ENCODE data around the gene LHX6.
A peak's percentile ranks its signal among the peaks of the same experiment; 100 is the strongest.

LHX6 gene

DNA sequence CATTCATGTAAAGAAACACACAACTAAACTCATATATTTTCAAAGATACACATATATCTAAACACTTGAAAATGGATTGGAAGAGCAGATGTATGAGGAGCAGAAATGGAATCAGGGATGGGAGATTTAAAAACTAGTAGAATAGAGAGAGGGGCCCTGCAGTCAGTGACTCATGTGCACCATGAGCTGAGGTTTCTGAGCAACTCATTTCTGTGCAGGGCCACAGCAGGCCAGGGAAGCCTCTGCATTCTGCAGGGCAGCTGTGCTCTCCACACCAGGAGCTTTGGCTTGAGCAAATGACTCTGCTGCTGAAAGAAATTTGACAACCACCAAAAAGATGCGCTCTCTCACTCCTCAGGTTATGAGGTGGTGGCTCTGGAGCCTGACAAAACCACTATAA lies 27.1 kb downstream of the LHX6 start:
- H3K4me2 ChIP-seq (ENCODE audit: low read length, poor library complexity, severe bottlenecking) = no peak overlapping the region

DNA sequence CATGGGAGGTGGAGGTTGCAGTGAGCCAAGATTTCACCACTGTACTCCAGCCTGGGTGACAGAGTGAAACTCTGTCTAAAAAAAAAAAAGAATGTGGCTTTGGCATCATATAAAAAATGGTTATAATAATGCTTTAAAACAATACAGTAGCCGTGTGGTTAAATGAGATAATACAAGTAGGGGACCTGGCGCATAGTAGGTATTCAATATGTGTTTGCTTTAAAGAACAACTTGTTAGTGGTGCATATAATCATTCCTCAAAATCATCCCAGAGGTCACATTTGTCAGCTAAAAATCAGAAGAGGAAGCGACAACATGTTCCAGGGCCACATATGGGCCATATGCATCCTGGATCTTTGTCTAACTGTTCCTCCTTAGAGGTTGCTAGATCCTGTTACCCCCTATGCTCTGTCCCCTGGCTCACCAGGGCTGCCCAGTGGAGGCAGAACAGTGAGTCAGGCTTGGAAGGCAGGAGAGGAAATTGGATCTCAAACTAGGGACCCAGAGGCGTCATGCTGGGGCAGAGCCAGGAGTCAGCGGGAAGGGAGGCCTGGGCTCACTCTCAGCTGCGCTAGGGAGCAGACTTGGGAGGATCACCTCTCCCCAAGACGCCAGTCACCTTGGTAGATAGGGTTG lies 27.7 kb downstream of the LHX6 start:
- Histone ChIP-seq H2BK15ac (ENCODE audit: low read depth, poor library complexity, severe bottlenecking) (no peak overlapping the region), H3K4me3 (ENCODE audit: insufficient read depth in 1 of 2, low read depth in 1 of 2, low read length in 2 of 2) (no peak overlapping the region), H3K14ac (ENCODE audit: low read length in 2 of 2) (no peak overlapping the region), H4K91ac (ENCODE audit: low read length) (no peak overlapping the region), H3K9me3 (ENCODE audit: control insufficient read depth, low read length) (no peaks in the 10 kb centered on the region), H2AK5ac (ENCODE audit: low read length, severe bottlenecking) (no peak overlapping the region), H2AFZ (ENCODE audit: low read depth, low read length) (no peak overlapping the region), H2BK120ac (ENCODE audit: low read depth, low read length) (no peak overlapping the region), H3K79me1 (replicated peaks; ENCODE audit: low read length, poor library complexity, severe bottlenecking) (no peaks in the 10 kb centered on the region), H3K36me3 (ENCODE audit: control insufficient read depth in 1 of 2, insufficient read depth in 2 of 2, low read depth in 1 of 2, low read length in 2 of 2) (no peaks in the 10 kb centered on the region), H3K27ac (ENCODE audit: low read length, poor library complexity, severe bottlenecking) (no peak overlapping the region), H3K4me2 (ENCODE audit: low read length, poor library complexity, severe bottlenecking) (no peak overlapping the region), H3K4ac (ENCODE audit: low read depth in 1 of 2, low read length in 2 of 2) (no peak overlapping the region), H3K4me1 (ENCODE audit: control insufficient read depth, insufficient read depth, low read depth, low read length) (peaks cover 10% of the 10 kb centered on the region), H2BK5ac (ENCODE audit: low read depth, low read length, poor library complexity, severe bottlenecking) (no peak overlapping the region), H3K27me3 (ENCODE audit: control insufficient read depth in 1 of 2, insufficient read depth in 1 of 2, low read length in 2 of 2) (peaks cover 15 to 41% of the 10 kb centered on the region in 2 experiments), H3K18ac (ENCODE audit: low read depth in 1 of 2, low read length in 2 of 2) (no peak overlapping the region), H3K9ac (ENCODE audit: low read length) (peak overlapping the region; percentile 68), H4K8ac (ENCODE audit: low read length) (no peak overlapping the region), H3K23ac (ENCODE audit: low read length in 2 of 2) (no peak overlapping the region), H2BK12ac (ENCODE audit: low read length in 2 of 2) (no peak overlapping the region)
- 87% methylated on average over 5 of the region's 7 CpGs for WGBS
- no peak for DNase-seq

More for the DNA sequence above, 27.1 kb downstream of the LHX6 start:
- Histone ChIP-seq H3K18ac (ENCODE audit: low read depth in 1 of 2, low read length in 2 of 2) (no peak overlapping the region), H3K9me3 (ENCODE audit: control insufficient read depth, low read length) (no peaks in the 10 kb centered on the region), H3K4me3 (ENCODE audit: insufficient read depth in 1 of 2, low read depth in 1 of 2, low read length in 2 of 2) (no peak overlapping the region), H2BK12ac (ENCODE audit: low read length in 2 of 2) (no peak overlapping the region), H4K91ac (ENCODE audit: low read length) (no peak overlapping the region), H2AK5ac (ENCODE audit: low read length, severe bottlenecking) (no peak overlapping the region), H3K4me1 (ENCODE audit: control insufficient read depth, insufficient read depth, low read depth, low read length) (peaks cover 14% of the 10 kb centered on the region), H3K27me3 (ENCODE audit: control insufficient read depth in 1 of 2, insufficient read depth in 1 of 2, low read length in 2 of 2) (peaks cover 15 to 47% of the 10 kb centered on the region in 2 experiments), H4K8ac (ENCODE audit: low read length) (no peak overlapping the region), H2BK15ac (ENCODE audit: low read depth, poor library complexity, severe bottlenecking) (no peak overlapping the region), H2AFZ (ENCODE audit: low read depth, low read length) (no peak overlapping the region), H3K4ac (ENCODE audit: low read depth in 1 of 2, low read length in 2 of 2) (no peak overlapping the region), H3K36me3 (ENCODE audit: control insufficient read depth in 1 of 2, insufficient read depth in 2 of 2, low read depth in 1 of 2, low read length in 2 of 2) (no peaks in the 10 kb centered on the region), H3K23ac (ENCODE audit: low read length in 2 of 2) (no peak overlapping the region), H2BK120ac (ENCODE audit: low read depth, low read length) (no peak overlapping the region), H3K79me1 (replicated peaks; ENCODE audit: low read length, poor library complexity, severe bottlenecking) (no peaks in the 10 kb centered on the region), H3K27ac (ENCODE audit: low read length, poor library complexity, severe bottlenecking) (no peak overlapping the region), H3K9ac (ENCODE audit: low read length) (peak overlapping the region; percentile 68), H2BK5ac (ENCODE audit: low read depth, low read length, poor library complexity, severe bottlenecking) (no peak overlapping the region), H3K14ac (ENCODE audit: low read length in 2 of 2) (no peak overlapping the region)
- DNase-seq = no peak
- WGBS = 76% methylated on average over 1 of the region's 1 CpG

DNA sequence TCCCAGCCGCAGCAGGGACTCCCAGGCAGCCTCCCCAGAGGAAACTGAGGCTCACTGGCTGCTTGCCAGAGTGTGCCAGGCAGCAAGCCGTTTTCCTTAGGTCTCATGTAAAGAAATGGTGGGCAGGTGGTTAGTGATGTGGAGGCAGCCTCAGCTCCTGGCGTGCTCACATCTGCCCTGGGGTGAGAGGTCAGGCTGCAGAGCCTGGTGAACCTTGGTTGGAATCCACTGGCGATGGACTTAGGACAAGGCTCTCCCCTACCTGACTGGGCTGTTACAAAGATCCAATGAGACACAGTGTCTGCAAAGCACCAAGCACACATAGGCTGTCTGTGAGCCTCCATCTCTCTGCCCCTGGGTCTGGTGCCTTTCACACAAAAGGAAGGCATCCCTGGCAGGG lies 30.9 kb downstream of the LHX6 start:
- no peak for DNase-seq
- Histone ChIP-seq H4K91ac (ENCODE audit: low read length) (no peak overlapping the region), H3K4me2 (ENCODE audit: low read length, poor library complexity, severe bottlenecking) (no peak overlapping the region), H2AK5ac (ENCODE audit: low read length, severe bottlenecking) (no peak overlapping the region), H3K9me3 (ENCODE audit: control insufficient read depth, low read length) (no peaks in the 10 kb centered on the region), H4K8ac (ENCODE audit: low read length) (no peak overlapping the region), H3K4ac (ENCODE audit: low read depth in 1 of 2, low read length in 2 of 2) (no peak overlapping the region), H3K4me1 (ENCODE audit: control insufficient read depth, insufficient read depth, low read depth, low read length) (peaks cover 8% of the 10 kb centered on the region), H2BK12ac (ENCODE audit: low read length in 2 of 2) (no peak overlapping the region), H3K79me1 (replicated peaks; ENCODE audit: low read length, poor library complexity, severe bottlenecking) (no peaks in the 10 kb centered on the region), H3K27ac (ENCODE audit: low read length, poor library complexity, severe bottlenecking) (no peak overlapping the region), H2BK15ac (ENCODE audit: low read depth, poor library complexity, severe bottlenecking) (no peak overlapping the region), H3K14ac (ENCODE audit: low read length in 2 of 2) (no peak overlapping the region), H3K4me3 (ENCODE audit: insufficient read depth in 1 of 2, low read depth in 1 of 2, low read length in 2 of 2) (no peak overlapping the region), H2BK5ac (ENCODE audit: low read depth, low read length, poor library complexity, severe bottlenecking) (no peak overlapping the region), H3K23ac (ENCODE audit: low read length in 2 of 2) (no peak overlapping the region), H2BK120ac (ENCODE audit: low read depth, low read length) (no peak overlapping the region), H3K36me3 (ENCODE audit: control insufficient read depth in 1 of 2, insufficient read depth in 2 of 2, low read depth in 1 of 2, low read length in 2 of 2) (no peaks in the 10 kb centered on the region), H2AFZ (ENCODE audit: low read depth, low read length) (no peak overlapping the region), H3K9ac (ENCODE audit: low read length) (no peak overlapping the region), H3K18ac (ENCODE audit: low read depth in 1 of 2, low read length in 2 of 2) (no peak overlapping the region), H3K27me3 (ENCODE audit: control insufficient read depth in 1 of 2, insufficient read depth in 1 of 2, low read length in 2 of 2) (peaks cover 23 to 32% of the 10 kb centered on the region in 2 experiments)
- WGBS = 73% methylated on average over 4 of the region's 4 CpGs

DNA sequence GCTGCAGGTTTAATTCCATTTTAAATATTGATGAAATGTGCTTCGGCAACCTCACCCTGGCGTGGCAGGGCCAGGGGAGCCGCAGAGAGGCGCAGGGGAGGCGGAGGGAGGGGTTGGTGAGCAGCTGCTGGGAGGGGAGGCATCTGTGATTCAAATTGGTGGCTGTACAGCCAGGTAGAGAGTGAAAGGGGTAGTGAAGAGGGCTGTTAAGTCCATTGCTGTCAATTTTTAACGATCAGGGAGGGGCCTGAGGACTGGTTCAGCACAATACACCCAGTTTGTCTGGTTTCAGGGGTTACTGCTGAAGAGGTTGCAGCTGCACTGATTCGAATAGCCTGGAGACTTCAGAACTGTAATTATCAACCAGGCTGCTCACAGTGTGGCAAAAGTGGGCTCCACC lies 31.3 kb downstream of the LHX6 start:
- H3K18ac ChIP-seq (ENCODE audit: low read depth in 1 of 2, low read length in 2 of 2) = no peak overlapping the region
- no peaks in the 10 kb centered on the region for H3K79me1 ChIP-seq (replicated peaks; ENCODE audit: low read length, poor library complexity, severe bottlenecking)
- peaks cover 23 to 37% of the 10 kb centered on the region in 2 experiments for H3K27me3 ChIP-seq (ENCODE audit: control insufficient read depth in 1 of 2, insufficient read depth in 1 of 2, low read length in 2 of 2)
- no peak overlapping the region for H3K4ac ChIP-seq (ENCODE audit: low read depth in 1 of 2, low read length in 2 of 2)
- H2AK5ac ChIP-seq (ENCODE audit: low read length, severe bottlenecking) = no peak overlapping the region
- H4K91ac ChIP-seq (ENCODE audit: low read length) = no peak overlapping the region
- no peak overlapping the region for H3K4me3 ChIP-seq (ENCODE audit: insufficient read depth in 1 of 2, low read depth in 1 of 2, low read length in 2 of 2)
- no peak overlapping the region for H3K9ac ChIP-seq (ENCODE audit: low read length)
- H3K27ac ChIP-seq (ENCODE audit: low read length, poor library complexity, severe bottlenecking) = no peak overlapping the region
- no peak overlapping the region for H3K14ac ChIP-seq (ENCODE audit: low read length in 2 of 2)
- peaks cover 8% of the 10 kb centered on the region for H3K4me1 ChIP-seq (ENCODE audit: control insufficient read depth, insufficient read depth, low read depth, low read length)
- WGBS = 56% methylated on average over 7 of the region's 7 CpGs
- no peak overlapping the region for H2BK120ac ChIP-seq (ENCODE audit: low read depth, low read length)
- H4K8ac ChIP-seq (ENCODE audit: low read length) = no peak overlapping the region
- H3K9me3 ChIP-seq (ENCODE audit: control insufficient read depth, low read length) = no peaks in the 10 kb centered on the region
- no peak for DNase-seq
- H3K4me2 ChIP-seq (ENCODE audit: low read length, poor library complexity, severe bottlenecking) = no peak overlapping the region
- H2AFZ ChIP-seq (ENCODE audit: low read depth, low read length) = no peak overlapping the region
- no peak overlapping the region for H2BK5ac ChIP-seq (ENCODE audit: low read depth, low read length, poor library complexity, severe bottlenecking)
- no peak overlapping the region for H3K23ac ChIP-seq (ENCODE audit: low read length in 2 of 2)
- H2BK12ac ChIP-seq (ENCODE audit: low read length in 2 of 2) = no peak overlapping the region
- no peaks in the 10 kb centered on the region for H3K36me3 ChIP-seq (ENCODE audit: control insufficient read depth in 1 of 2, insufficient read depth in 2 of 2, low read depth in 1 of 2, low read length in 2 of 2)
- no peak overlapping the region for H2BK15ac ChIP-seq (ENCODE audit: low read depth, poor library complexity, severe bottlenecking)
